K562 (cell line): ENCODE data around the gene IRF2BP2. TPM values are rescaled to one million over a fixed set of nuclear protein-coding genes. Genes with fewer than 3 reads are reported as not detected.

Source experiments
- ATAC-seq: fragments of 200-7000 bp; cut with Tn5 transposase; 3 replicates; pipeline ENCODE4 v1.9.1; 2020; ENCODE audit warnings: moderate library complexity
- BruUV-seq: library from RNA; stranded (reverse); fragments of 400-500 nt; replicated peaks from 2 replicates; lab custom pipeline; 2021; lab: Mats Ljungman, UMichigan
- CTCF ChIA-PET: fragments of 300-600 bp; formaldehyde crosslinking; extraction: SDS; loops from one replicate; lab custom pipeline; 2021; ENCODE audit warnings: low intra/inter-chr PET ratio; lab: Yijun Ruan, JAX
- POLR2A ChIA-PET: fragments of 300-600, 350-650 bp; sonication (Branson Sonifier 250); formaldehyde crosslinking; extraction: SDS; loops from one replicate; lab custom pipeline; 2021; ENCODE audit warnings: antibody characterized with exemption, inconsistent platforms; lab: Yijun Ruan, JAX
- DNase-seq, 4 experiments: peaks; one replicate each; pipeline versions ENCODE4 v3.0.0 to v3.0.0-alpha.2; 2011 to 2018; ENCODE audit warnings: low spot score in 3 of 4, mixed read lengths in 3 of 4; ENCODE audit errors: extremely low read depth in 1 of 4
- FAIRE-seq: peaks from 2 replicates; lab custom pipeline; 2011; peaks lifted over from hg19 to GRCh38; lab: Jason Lieb, UNC
- H2AFZ ChIP-seq: 2 replicates; pipeline ENCODE4 v1.6.0; 2011; ENCODE audit warnings: low read depth, low read length, control low read depth, inconsistent platforms
- H3K27ac ChIP-seq: fragments of 200-600 bp; 3 replicates; pipeline ENCODE4 v1.8.0; 2011; ENCODE audit warnings: low read depth, mild to moderate bottlenecking, control low read depth, inconsistent platforms, low read length, moderate library complexity, mixed read lengths; ENCODE audit errors: extremely low read depth
- H3K27me3 ChIP-seq, 2 experiments: fragments of 300-600 bp in 1 of 2; 2 replicates in 1 of 2; 3 replicates in 1 of 2; pipeline versions ENCODE4 v1.6.0 to v1.8.0; 2011; ENCODE audit warnings: inconsistent platforms in 2 of 2, low read length in 2 of 2, mild to moderate bottlenecking in 1 of 2, mixed read lengths in 1 of 2, moderate library complexity in 1 of 2; ENCODE audit not compliant: control insufficient read depth in 2 of 2, insufficient read depth in 2 of 2
- H3K36me3 ChIP-seq: fragments of 300-600 bp; 3 replicates; pipeline ENCODE4 v1.8.0; 2011; ENCODE audit warnings: mild to moderate bottlenecking, low read length, inconsistent platforms; ENCODE audit not compliant: control insufficient read depth, insufficient read depth
- H3K4me1 ChIP-seq, 2 experiments: fragments of 200-600 bp in 1 of 2; replicated peaks in 1 of 2; 2 replicates in 1 of 2; 3 replicates in 1 of 2; pipeline versions ENCODE4 v1.5.1 to v1.8.0; 2011; ENCODE audit warnings: inconsistent platforms in 2 of 2, low read length in 2 of 2, mild to moderate bottlenecking in 1 of 2, mixed read lengths in 1 of 2, moderate library complexity in 1 of 2; ENCODE audit not compliant: control insufficient read depth in 2 of 2, insufficient read depth in 2 of 2
- H3K4me2 ChIP-seq: 2 replicates; pipeline ENCODE4 v1.6.1; 2011; ENCODE audit warnings: low read length, control low read depth, inconsistent platforms, mixed read lengths; ENCODE audit not compliant: insufficient read depth
- H3K4me3 ChIP-seq: fragments of 200-600 bp; sonication (generic), shearing (Covaris generic); 2 replicates; pipeline ENCODE4 v1.5.1; 2016; ENCODE audit warnings: control low read depth, inconsistent platforms
- H3K79me2 ChIP-seq: fragments of 200-600 bp; 3 replicates; pipeline ENCODE4 v1.8.0; 2011; ENCODE audit warnings: low read length, inconsistent platforms; ENCODE audit not compliant: control insufficient read depth, insufficient read depth
- H3K9ac ChIP-seq, 2 experiments: 2 replicates each; pipeline versions ENCODE4 v1.6.0 to v1.6.1; 2011; ENCODE audit warnings: low read depth in 2 of 2, low read length in 2 of 2, control low read depth in 1 of 2, inconsistent platforms in 1 of 2, mild to moderate bottlenecking in 1 of 2, mixed read lengths in 1 of 2; ENCODE audit not compliant: insufficient read depth in 1 of 2
- H3K9me1 ChIP-seq: one replicate; pipeline ENCODE4 v1.6.0; 2011; ENCODE audit warnings: inconsistent platforms, mild to moderate bottlenecking, low read length, moderate library complexity; ENCODE audit not compliant: control insufficient read depth, insufficient read depth
- H3K9me3 ChIP-seq: replicated peaks from 2 replicates; pipeline ENCODE4 v1.5.1; 2011; ENCODE audit warnings: low read depth, low read length, inconsistent platforms; ENCODE audit not compliant: control insufficient read depth, insufficient read depth
- H4K20me1 ChIP-seq: replicated peaks from 2 replicates; pipeline ENCODE4 v1.6.1; 2011; ENCODE audit warnings: low read length, inconsistent platforms, mixed read lengths; ENCODE audit not compliant: control insufficient read depth, insufficient read depth
- COPS2 ChIP-seq: fragments of 450-650 bp; conservative IDR thresholded peaks from 2 replicates; pipeline ENCODE4 v1.6.1; 2016; ENCODE audit warnings: mild to moderate bottlenecking, moderate library complexity
- CREB3 ChIP-seq: fragments of 450-650 bp; conservative IDR thresholded peaks from 2 replicates; pipeline ENCODE4 v1.6.1; 2016; ENCODE audit warnings: missing genetic modification characterization, low read depth, mild to moderate bottlenecking, missing compliant biosample characterization, moderate library complexity
- ELF4 ChIP-seq: fragments of 450-650 bp; formaldehyde crosslinking; IDR thresholded peaks from 2 replicates; pipeline ENCODE4 v1.4.0; 2022; ENCODE audit warnings: missing genetic modification characterization
- GTF2F1 ChIP-seq: IDR thresholded peaks from 2 replicates; pipeline ENCODE4 v1.6.1; 2011; ENCODE audit warnings: low read depth, low read length, improper control_type of control experiment
- NFIC ChIP-seq: fragments of 450-650 bp; IDR thresholded peaks from 2 replicates; pipeline ENCODE4 v1.6.1; 2017; ENCODE audit warnings: mild to moderate bottlenecking, inconsistent platforms
- NRF1 ChIP-seq, 2 experiments: fragments of 450-650 bp; IDR thresholded peaks in 1 of 2; conservative IDR thresholded peaks in 1 of 2; 2 replicates each; pipeline ENCODE4 v1.6.1; 2014; ENCODE audit warnings: mild to moderate bottlenecking in 2 of 2
- POU5F1 ChIP-seq: fragments of 150-350 bp; IDR thresholded peaks from 2 replicates; pipeline ENCODE4 v1.6.1; 2014; ENCODE audit warnings: borderline replicate concordance, low read length, low read depth, mild to moderate bottlenecking; ENCODE audit not compliant: partially characterized antibody
- SOX6 ChIP-seq: fragments of 450-650 bp; IDR thresholded peaks from 2 replicates; pipeline ENCODE4 v1.6.1; 2014; ENCODE audit warnings: mild to moderate bottlenecking
- THAP12 ChIP-seq: fragments of 250-450 bp; sonication (Bioruptor Pico); IDR thresholded peaks from 2 replicates; pipeline ENCODE4 v1.9.0; 2021; ENCODE audit warnings: mild to moderate bottlenecking, inconsistent platforms
- ZNF589 ChIP-seq: fragments of 200-800 bp; sonication (Bioruptor generic); IDR thresholded peaks from 2 replicates; pipeline ENCODE4 v1.6.1; 2016; ENCODE audit warnings: low read depth, missing genetic modification characterization, missing compliant biosample characterization
- WGBS: fragments of 100-300 bp; shearing (Covaris generic); methylation state at CpG from one replicate; pipeline ENCODE4 v1.1.6; 2016; ENCODE audit warnings: low coverage, mixed read lengths; ENCODE audit not compliant: insufficient coverage; ENCODE audit errors: missing lambda C conversion rate; 5-methylcytosine and 5-hydroxymethylcytosine counted together
- in situ Hi-C: fragments of 300-500 bp; cut with MboI; formaldehyde crosslinking; loops from 4 replicates; pipeline ENCODE4 v1.15.0; 2018; ENCODE audit warnings: inconsistent platforms, mixed read lengths
- intact Hi-C: fragments of 100-400 bp; cut with micrococcal nuclease; formaldehyde crosslinking; loops from 2 replicates; pipeline ENCODE4 v1.14.2; 2022
- polyA plus RNA-seq, 8 experiments: library from polyadenylated mRNA; depleted of rRNA in 4 of 8; stranded (reverse) in 5 of 8; unstranded in 3 of 8; fragments of >200 nt; fragmentation: Nextera tagmentation in 2 of 8; fragmentation: Illumina TruSeq in 1 of 8; extraction: Ambion mirVana in 2 of 8; extraction: Trizol in 1 of 8; gene quantifications; 2 replicates each; pipeline versions ENCODE4 v1.2.1 to v1.2.3, GENCODE V29; 2011 to 2014; ENCODE audit warnings: inconsistent platforms in 1 of 8, missing spikeins in 1 of 8
- total RNA-seq, 7 experiments: library from RNA; depleted of rRNA in 6 of 7; stranded (reverse); fragments of >200 nt in 6 of 7; fragmentation: Illumina TruSeq in 2 of 7; extraction: Trizol in 2 of 7; gene quantifications; 2 replicates each; pipeline versions ENCODE4 v1.2.1 to v1.2.3, GENCODE V29; 2011 to 2021; ENCODE audit warnings: low replicate concordance in 1 of 7
- TF ChIP-seq, protein P1 (sequence below), 3 experiments: IDR thresholded peaks in 2 of 3; conservative IDR thresholded peaks in 1 of 3; 2 replicates each; pipeline ENCODE4 v1.5.1; 2011 to 2012; ENCODE audit warnings: low read length in 3 of 3, mild to moderate bottlenecking in 3 of 3, control low read depth in 2 of 3, improper control_type of control experiment in 1 of 3, inconsistent platforms in 1 of 3, low read depth in 1 of 3, mixed read lengths in 1 of 3, moderate library complexity in 1 of 3; ENCODE audit not compliant: insufficient read depth in 2 of 3
- TF ChIP-seq, protein P2 (sequence below), 2 experiments: fragments of 450-650 bp in 1 of 2; sonication (generic) in 1 of 2; formaldehyde crosslinking in 1 of 2; IDR thresholded peaks in 1 of 2; conservative IDR thresholded peaks in 1 of 2; 2 replicates each; pipeline versions ENCODE4 v1.6.1 to v1.8.1; 2016 to 2023; ENCODE audit warnings: mild to moderate bottlenecking in 2 of 2, moderate library complexity in 2 of 2, inconsistent platforms in 1 of 2, missing genetic modification reagents in 1 of 2

Gene IRF2BP2
- total and polyA plus RNA-seq, 9 of the 15 experiments (the other 6 are each of a cell fraction or from before 2014, with no cell fraction given), result 7.7 to 68.6 (median 22.1) TPM

- TSS peak; percentile 31 for BruUV-seq
- Histone ChIP-seq H3K79me2 (peaks cover 61% of the 10 kb centered on the region), H3K4me2 (peak overlapping the region; percentile 94), H3K4me1 (peaks cover 40 to 41% of the 10 kb centered on the region in 2 experiments), H3K36me3 (peaks cover 47% of the 10 kb centered on the region), H4K20me1 (peaks cover 29% of the 10 kb centered on the region; the same call in 1 of the 2 replicates), H3K9me1 (no peaks in the 10 kb centered on the region), H3K27me3 (no peaks in the 10 kb centered on the region), H2AFZ (peak overlapping the region; percentile 6), H3K27ac (peak overlapping the region; percentile 90), H3K4me3 (peak overlapping the region; percentile 69), H3K9me3 (no peaks in the 10 kb centered on the region), H3K9ac (peak overlapping the region; percentile 93 to 99)
- ChIA-PET POLR2A (interaction anchor here (0.6 to 6.1 kb wide), 12 partner anchors 7 to 482 kb away, joined by 3 to 42 read pairs (median 4); partner anchors contain the start of gene TARBP1), CTCF (interaction anchor here (1.2 kb wide), 1 partner anchor 109 kb away, joined by 4 read pairs; no protein-coding TSS in a partner anchor)
- intact Hi-C loops, result loop anchor here (1.0 to 10.0 kb wide), 3 partner anchors 109 to 897 kb away; partner anchors contain the start of gene B3GALNT2
- in situ Hi-C loops, result no loop called here
- 1% methylated on average over 67 of the region's 68 CpGs for WGBS
- FAIRE-seq, result peak; percentile 95
- peak; percentile 46 to 92 (median 68) for DNase-seq
- ATAC-seq, result peak; percentile 56
- peak; percentile 52 to 62; a peak in 3 of 4 replicates for TF ChIP-seq NRF1 (conservative IDR thresholded peaks at IDR 0.05 in 1 of 2, IDR thresholded peaks at IDR 0.05 in 1 of 2)
- TF ChIP-seq THAP12 (CRISPR knock-in tag), result peak; percentile 81; the same call in 1 of the 2 replicates
- TF ChIP-seq GTF2F1, result 0 out of 2 replicates have a peak, but pooled peaks have one; percentile 49
- 0 out of 2 replicates have a peak, but pooled peaks have one; percentile 44 for TF ChIP-seq CREB3 (tag)
- TF ChIP-seq, protein P1, sequence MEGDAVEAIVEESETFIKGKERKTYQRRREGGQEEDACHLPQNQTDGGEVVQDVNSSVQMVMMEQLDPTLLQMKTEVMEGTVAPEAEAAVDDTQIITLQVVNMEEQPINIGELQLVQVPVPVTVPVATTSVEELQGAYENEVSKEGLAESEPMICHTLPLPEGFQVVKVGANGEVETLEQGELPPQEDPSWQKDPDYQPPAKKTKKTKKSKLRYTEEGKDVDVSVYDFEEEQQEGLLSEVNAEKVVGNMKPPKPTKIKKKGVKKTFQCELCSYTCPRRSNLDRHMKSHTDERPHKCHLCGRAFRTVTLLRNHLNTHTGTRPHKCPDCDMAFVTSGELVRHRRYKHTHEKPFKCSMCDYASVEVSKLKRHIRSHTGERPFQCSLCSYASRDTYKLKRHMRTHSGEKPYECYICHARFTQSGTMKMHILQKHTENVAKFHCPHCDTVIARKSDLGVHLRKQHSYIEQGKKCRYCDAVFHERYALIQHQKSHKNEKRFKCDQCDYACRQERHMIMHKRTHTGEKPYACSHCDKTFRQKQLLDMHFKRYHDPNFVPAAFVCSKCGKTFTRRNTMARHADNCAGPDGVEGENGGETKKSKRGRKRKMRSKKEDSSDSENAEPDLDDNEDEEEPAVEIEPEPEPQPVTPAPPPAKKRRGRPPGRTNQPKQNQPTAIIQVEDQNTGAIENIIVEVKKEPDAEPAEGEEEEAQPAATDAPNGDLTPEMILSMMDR (IDR thresholded peaks at IDR 0.05 in 2 of 3, conservative IDR thresholded peaks at IDR 0.05 in 1 of 3; ENCODE audit: insufficient read depth in 2 of 3, low read depth in 1 of 3, low read length in 3 of 3), result peak; percentile 29 to 34 (median 33); a peak in 3 of 6 replicates
- peak; percentile 93 for TF ChIP-seq ELF4 (CRISPR knock-in tag)
- TF ChIP-seq ZNF589 (CRISPR knock-in tag), result no peak; the same call in 1 of the 2 replicates
- TF ChIP-seq COPS2, result no peak
- TF ChIP-seq, protein P2, sequence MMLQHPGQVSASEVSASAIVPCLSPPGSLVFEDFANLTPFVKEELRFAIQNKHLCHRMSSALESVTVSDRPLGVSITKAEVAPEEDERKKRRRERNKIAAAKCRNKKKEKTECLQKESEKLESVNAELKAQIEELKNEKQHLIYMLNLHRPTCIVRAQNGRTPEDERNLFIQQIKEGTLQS (IDR thresholded peaks at IDR 0.05), result peak; percentile 96
- TF ChIP-seq, protein P2 (CRISPR knock-in tag; conservative IDR thresholded peaks at IDR 0.05), result peak; percentile 92
- peak; percentile 30; the same call in 1 of the 2 replicates for TF ChIP-seq SOX6
- no peak for TF ChIP-seq POU5F1
- TF ChIP-seq NFIC, result peak; percentile 37
These were observed 1.7 kb downstream of the IRF2BP2 start for GRCh38 chr1:234608025-234608910.
